NCI-H187 (cell line): ENCODE data around the gene NR2F6.
"Not testable (repeated sequence)": the region's sequence is repeated elsewhere in the genome, so short reads cannot be mapped to it uniquely, and the experiment has no call there.

Experiments used
- DNase-seq, 2 experiments: peaks; one replicate each; lab custom pipeline; 2025; lab: John Stamatoyannopoulos, UW

The NR2F6 gene

DNA sequence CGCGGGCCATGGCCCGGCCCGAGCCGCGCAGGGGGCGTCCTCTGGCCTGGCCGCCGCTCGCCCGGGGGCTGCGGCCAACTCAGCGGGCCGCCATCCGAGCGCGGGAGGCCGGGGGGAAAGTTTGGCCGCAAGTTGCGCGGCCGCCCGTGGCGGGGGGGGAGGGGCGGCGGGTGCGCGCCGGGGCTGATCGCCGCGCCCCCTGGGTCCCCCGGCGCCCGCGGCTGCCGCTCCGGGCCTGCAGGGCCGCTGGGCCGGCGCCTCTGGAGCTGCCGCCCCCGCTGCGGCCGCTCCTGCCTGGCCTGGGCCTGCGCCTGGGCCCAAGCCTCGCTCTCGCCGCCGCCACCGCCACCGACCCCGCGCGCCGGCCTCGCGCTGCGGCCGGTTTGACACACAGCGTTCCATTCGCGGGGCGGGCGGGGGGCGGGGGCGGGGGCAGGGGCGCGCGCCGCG, at the start of gene NR2F6:
Gene NR2F6, minus strand, starts transcription at position 385 of the 450 bp plus-strand sequence. CDS start 699 bp downstream, outside the sequence.
- no peak for DNase-seq

DNA sequence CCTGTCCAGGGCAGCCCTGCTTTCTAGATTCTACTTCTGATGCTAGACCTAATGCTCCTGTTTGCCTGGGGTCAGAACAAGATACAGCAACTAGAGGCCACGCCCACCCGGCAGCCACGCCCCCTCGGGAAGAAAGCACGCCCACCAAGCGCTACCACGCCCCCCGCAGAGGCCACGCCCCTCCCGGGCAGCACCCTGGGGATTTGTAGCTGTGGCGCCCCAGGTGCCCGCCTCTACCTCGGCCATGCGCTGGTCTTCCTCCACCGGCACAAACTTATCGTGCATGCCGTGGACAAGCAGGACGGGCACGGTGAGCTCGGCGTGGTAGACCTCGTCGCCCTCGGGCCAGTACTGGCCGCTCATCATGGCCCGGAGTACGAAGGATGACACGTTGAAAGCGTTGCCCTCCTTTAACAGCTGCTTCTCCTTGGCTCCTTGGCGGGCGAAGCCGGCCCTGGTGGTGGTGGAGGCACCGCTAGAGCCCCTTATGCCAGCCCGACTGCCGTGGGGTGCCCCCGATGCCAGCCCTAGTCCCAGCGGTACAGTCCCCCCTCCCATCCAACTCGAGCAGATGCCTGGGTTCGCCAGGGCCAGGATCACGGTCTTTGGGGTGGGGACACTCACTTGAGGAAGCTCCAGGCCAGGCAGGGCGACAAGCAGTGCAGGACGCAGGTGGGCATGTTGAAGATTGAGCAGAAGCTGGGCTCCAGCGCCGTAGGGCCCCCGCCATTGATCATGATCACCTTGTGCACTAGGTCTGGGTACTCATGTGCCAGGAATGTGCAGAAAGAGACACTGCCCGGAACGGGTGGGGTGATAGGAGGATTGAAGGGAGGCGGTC, 48.6 kb upstream of the NR2F6 start:
- no peak for DNase-seq

DNA sequence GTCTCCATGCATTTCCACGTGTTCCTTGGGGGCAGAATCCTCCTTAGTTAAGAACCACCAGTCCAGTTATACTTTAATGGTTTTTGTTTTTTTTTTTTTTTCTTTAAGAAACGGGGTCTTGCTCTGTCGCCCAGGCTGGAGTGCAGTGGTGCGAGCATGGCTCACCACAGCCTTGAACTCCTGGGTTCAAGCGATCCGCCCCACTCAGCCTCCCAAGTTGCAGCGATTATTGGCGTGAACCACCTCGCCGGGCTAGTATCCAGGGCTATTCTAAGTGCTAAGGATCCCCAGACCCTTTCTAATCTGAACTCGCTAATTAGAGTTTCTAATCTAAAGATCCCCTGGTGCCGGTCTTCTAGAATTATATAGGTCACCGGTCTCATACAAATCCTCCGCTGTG, 47.9 kb upstream of the NR2F6 start:
- no peak for DNase-seq

DNA sequence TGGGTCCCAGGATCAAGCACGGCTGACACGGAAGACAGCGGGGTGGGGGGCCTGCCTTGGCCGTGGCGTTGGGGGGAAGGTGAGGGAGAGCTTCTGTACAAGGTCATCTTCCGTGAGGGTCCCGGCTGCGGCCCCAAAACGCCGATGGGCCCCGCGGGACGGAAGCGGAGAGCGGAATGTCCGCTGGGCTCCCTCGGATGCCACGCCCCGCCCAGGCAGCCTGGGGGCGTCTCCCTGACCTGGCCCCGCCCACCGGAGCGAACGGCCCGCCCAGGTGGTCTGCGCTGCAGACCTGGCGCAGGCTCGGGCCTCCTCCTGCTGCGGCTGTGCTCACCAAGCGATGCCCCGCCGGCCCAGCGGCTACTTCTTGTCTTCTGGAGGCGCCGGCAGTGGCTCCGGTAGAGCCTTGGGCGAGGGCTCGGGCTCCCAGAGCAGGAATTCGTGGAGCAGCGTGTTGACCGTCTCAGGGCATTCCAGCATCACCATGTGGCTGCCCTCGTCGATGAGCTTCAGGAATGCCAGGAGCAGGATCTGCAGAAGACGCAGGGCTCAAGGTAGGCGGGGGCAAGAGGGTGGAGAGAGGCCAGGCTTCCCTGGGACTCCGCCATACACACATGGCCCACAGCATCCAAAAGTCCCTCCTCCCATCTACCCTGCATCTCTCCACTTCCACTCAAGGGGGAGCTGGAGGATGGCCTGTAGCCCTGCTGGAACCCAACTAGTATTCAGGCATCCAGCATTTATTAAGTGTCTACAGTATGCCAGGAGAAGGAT, 46.8 kb upstream of the NR2F6 start:
- no peak for DNase-seq

DNA sequence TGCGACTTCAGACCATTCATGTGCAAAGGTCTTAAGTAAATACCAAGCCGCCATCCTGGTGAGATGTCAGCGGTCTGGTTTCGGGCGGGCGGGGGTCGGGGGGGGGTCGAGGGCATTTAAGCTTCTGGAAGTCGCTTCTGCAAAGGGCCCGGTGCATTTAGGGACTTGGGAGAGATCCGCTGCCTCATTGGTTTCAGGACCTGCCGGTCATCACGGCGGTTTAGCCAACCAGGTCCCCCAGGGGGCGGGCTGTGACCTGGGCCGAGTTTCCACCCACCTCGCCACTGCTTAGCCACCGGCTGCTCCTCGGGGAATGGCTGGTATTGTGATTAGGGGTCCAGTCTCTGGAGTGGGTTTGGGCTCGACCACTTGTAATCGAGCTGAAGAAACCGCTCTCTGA, 43.8 kb upstream of the NR2F6 start:
- DNase-seq: no peak

DNA sequence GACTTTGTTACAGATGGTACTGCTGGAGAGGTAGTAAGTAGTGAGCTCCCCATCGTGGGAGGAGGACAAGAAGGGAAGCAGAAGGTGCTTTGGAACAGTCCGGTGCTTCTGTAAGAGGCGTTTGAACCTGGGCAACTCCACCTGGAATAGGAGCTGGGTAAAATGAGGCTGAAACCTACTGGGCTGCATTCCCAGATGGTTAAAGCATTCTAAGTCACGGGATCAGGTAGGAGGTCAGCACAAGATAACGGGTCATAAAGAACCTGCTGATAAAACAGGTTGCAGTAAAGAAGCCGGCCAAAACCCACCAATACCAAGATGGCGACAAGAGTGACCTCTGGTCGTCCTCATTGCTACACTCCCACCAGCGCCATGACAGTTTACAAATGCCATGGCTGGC, 41.0 kb upstream of the NR2F6 start:
- no peak for DNase-seq

DNA sequence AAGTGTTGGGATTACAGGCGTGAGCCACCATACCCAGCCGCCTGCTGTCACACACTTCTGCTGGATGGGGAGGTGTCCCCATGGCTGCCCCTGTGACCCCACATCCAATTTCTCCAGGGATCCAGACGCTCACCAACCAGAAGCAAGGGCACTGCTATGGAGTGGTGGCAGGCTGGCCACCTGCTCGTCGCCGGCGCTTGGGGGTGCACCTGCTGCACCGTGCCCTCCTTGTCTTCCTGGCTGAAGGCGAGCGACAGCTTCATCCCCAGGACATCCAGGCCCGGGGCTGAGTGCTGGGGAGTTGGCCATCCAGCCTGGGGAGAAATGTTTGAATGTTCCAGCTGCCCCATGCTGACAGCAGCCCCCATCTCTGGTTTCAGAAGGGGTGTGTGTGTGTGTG, 40.5 kb upstream of the NR2F6 start:
- no peak for DNase-seq

DNA sequence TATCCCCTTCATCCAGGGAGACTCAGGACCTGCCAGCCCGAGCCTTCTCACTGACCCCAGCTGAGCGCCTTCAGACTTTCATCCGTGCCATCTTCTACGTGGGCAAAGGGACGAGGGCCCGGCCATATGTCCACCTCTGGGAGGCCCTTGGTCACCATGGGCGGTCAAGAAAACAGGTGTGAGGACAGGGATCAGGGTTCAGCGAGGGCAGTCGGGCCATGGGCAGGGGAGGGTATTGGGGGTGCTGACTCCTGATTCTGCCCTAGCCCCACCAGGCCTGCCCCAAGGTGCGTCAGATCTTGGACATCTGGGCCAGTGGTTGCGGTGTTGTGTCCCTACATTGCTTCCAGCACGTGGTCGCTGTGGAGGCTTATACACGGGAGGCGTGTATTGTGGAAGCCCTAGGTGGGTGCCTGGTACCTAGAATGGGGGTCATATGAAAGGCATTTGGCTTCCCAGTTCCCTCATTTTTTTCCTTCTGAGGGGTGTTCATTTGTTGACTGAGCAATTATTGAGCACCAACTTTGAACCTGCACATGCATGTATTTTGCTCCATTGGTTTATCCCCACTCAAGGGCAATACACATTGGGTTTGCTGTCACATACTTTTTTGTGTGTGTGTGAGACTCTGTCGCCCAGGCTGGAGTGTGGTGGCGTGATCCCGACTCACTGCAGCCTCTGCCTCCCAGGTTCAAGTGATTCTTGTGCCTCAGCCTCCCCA, 39.9 kb upstream of the NR2F6 start:
- DNase-seq: no peak

DNA sequence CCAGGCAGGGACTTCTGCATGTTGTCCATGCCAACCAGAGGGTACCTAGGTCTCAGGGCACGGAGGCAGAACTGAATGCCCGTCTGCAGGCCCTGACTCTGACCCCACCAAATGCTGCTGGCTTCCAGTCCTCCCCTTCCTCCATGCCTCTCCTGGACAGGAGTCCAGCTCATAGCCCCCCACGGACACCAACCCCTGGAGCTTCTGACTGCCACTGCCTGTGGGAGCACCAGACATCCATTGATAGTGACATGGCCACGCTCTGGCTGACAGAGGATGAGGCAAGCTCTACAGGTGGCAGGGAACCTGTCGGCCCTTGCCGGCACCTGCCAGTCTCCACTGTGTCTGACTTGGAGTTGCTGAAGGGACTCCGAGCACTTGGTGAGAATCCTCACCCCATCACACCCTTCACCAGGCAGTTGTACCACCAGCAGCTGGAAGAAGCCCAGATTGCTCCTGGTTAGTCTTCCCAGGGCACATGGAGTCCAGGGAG, 37.8 kb upstream of the NR2F6 start:
- no peak for DNase-seq

DNA sequence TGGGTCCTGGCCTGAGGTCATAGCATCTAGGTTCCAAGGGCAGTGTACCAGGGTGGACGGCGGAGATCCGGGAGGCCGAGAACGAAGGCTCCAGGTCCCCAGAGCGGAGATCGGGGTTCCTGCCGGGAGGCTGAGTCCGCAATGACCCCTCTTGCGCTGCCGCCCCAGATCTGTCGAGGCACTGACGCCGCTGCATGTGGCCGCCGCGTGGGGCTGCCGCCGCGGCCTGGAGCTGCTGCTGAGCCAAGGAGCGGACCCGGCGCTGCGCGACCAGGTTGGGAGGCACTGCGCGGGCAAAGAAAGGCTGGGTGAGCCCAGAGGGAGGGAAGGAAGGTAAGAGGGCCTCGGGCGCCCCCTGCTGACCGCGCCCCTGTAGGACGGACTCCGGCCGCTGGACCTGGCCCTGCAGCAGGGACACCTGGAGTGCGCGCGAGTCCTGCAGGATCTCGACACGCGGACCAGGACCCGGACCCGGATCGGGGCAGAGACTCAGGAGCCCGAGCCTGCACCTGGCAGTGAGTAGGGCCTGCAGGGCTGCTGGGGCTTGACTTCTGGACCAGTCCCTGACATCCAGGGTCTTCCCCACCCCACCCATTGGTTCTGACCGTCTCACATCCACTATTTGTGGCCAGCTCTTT, 36.9 kb upstream of the NR2F6 start:
- peak; percentile 31 to 33 for DNase-seq

DNA sequence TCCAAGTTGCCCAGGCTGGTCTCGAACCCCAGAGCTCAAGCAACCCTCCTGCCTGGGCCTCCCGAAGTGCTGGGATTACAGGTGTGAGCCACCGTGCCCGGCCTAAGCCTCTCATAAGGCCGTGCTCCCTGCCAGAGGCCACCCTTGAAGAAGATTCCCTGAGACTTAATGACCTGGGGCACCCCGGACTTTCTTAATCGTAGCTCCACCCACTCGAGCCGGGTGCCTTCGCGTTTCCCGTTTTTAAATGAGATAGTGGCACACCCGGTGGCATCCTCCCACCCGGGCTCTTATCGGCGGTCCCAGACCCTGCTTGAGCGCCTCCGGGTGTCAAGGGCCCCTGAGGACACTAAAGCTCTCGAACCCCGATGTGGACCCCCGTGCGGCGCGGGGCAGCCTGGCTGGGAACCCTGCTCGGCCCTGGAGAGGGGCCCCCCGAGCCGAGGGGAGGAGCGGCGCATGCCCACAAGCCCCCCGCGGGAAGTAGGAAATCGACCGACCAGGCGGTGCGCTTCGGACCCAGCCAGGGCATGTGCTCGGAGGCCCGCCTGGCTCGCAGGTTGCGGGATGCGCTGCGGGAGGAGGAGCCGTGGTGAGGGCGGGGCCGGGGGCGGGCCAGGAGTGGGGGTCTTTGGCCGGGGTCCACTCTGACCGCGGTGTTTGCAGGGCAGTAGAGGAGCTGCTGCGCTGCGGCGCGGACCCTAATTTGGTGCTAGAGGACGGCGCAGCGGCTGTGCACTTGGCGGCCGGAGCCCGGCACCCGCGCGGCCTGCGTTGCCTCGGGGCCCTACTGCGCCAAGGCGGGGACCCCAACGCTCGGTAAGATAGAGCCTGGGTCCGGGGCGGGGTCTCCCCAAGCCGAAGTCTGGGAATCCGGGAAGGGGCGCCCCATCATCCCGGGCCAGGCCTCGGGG, 35.9 kb upstream of the NR2F6 start, which contains the start of gene ANKLE1:
Gene ANKLE1, plus strand, starts transcription at position 511 of the 914 bp plus-strand sequence. Its CDS starts 20 bp downstream, at position 531.
- no peak for DNase-seq

DNA sequence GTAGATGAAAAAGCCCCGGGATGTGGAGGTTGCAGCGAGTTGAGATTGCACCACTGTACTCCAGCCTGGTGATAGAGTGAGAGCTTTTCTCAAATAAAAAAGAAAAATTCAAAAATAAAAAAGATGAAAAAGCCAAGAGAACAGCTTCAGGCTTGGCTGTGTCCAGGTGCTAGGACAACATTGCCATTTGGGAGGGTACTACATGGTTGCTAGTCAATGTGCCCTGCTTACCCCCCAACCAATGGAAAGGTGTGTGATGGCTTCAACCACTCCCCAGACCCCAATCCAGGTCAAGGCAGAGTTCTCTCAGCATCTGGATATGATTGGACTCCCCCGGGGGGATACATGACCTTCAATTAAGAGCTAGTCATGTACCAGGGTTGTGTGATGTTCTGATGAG, 33.7 kb upstream of the NR2F6 start:
- DNase-seq: no peak

DNA sequence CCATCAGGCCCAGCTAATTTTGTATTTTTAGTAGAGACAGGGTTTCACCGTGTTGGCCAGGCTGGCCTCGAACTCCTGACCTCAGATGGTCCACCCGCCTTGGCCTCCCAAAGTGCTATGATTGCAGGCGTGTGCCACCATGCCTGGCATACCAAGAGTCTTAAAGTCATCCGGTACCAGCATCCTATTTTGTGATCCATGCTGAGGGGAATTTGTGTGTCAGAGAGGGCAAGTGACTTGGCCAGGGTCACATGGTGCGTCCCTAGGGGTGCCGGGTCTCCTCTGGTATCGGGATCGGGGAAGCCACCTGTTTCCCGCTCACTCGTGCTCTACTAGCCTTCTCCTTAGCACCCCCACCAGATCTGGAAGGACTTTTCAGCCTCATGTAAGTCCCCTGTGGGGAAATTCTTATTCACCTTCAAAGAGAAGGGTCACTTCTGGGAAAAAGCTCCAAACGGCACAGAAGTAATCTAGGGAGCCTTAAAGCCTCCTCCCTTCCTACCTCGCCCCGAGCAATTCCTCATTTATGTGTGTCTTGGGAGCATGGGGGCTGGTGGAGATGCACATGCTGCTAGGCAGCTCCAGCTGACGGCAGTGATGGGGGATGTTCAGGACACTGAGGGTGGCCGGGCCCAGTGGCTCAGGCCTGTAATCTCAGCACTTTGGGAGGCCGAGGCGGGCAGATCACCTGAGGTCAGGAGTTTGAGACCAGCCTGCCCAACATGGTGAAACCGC, 29.9 kb upstream of the NR2F6 start:
- no peak for DNase-seq

DNA sequence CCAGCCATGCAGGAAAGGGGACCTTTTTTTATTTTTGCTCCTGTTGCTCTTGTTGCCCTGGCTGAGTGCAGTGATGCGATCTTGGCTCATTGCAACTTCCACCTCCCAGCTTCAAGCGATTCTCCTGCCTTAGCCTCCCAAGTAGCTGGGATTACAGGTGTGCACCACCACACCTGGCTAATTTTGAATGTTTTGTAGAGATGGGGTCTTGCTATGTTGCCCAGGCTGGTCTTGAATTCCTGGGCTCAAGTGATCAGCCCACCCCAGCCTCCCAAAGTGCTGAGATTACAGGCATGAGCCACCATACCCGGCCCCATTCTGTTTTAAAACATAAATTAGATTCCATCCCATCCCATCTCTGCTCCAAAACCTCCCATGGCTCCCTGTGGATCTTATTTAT, 29.2 kb upstream of the NR2F6 start:
- DNase-seq: not testable (repeated sequence)

DNA sequence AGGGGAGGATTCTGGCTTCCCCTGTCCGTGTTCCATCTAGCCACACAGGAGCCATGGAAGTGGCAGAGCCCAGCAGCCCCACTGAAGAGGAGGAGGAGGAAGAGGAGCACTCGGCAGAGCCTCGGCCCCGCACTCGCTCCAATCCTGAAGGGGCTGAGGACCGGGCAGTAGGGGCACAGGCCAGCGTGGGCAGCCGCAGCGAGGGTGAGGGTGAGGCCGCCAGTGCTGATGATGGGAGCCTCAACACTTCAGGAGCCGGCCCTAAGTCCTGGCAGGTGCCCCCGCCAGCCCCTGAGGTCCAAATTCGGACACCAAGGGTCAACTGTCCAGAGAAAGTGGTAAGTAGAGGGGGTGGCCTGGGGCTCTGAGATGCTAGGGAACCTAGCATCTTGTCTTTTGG, 23.0 kb upstream of the NR2F6 start:
- no peak for DNase-seq

DNA sequence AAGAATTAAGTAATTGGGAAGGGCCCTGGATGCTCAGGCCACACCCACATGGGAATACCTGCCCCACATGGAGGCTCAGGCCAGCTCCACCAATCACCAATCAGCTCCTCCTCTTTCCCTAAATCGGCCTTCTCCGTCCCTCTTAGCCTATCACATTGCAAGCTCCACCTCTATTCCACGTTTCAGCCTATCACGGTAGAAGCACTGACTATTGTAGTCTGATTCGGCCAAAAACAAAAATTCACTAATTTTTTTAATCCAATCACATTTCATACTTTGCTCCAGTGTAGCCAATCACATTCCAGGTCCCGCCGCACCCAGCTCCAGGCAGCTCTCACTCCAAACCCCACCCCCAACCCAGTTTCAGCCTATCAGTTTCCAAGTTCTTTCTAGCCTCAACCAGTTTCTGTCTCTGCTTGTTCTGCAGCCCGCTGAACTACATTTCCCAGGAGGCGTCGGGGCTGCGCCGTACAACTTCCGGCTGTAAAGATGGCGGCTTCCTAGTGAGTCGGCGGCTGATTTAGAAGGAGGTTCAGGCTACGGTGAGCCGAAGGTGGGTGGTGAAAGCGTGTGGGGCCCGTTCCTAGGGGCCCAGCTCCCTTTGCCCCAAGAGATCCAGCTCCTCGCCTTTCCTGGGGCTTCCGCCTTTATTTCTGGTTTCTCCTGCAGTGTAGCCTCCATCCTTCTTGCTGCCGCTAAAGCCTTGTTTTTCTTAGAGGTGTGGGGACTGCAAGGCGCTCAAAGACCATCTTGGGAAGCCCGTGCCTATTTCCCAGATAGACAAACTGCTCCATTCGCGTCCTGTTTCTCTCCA, 21.5 kb upstream of the NR2F6 start, which contains the start of gene BABAM1:
Gene BABAM1, plus strand, starts transcription at position 469 of the 814 bp plus-strand sequence. CDS start 1,364 bp downstream, outside the sequence.
- peak; percentile 44 to 75 for DNase-seq

DNA sequence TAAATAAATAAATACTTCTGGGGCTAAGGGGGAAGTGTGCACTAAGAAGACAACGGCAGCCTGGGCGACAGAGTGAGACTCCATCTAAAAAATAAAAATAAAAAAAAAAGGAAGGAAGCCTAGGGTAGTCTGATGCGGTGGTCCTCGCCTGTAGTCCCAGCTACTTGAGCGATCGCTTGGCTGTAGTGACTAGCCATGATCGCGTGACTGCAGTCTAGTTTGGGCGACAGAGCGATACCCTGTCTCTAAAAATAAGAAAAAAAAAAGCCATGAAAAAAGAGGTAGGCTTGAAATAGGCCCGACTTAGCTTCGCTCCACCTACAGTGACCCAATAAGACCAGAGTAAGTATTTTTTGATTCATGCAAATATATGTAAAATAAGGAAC, 20.9 kb upstream of the NR2F6 start:
- DNase-seq: no peak

DNA sequence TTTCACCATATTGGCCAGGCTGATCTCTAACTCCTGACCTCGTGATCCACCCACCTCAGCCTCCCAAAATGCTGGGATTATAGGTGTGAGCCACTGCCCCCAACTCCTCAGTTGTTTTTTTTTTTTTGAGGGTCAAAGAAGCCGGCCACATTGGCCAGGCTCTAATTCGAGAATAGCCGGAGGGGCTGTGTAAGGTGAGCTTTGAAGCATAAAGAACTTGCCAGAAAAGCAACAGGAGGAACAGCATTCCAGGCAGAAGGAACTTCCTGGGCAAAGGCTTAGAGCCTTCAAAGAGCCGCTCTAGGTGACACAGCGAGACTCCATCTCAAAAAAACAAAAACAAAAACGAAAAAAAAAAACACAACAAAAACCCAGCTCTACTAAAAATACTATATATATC, 20.3 kb upstream of the NR2F6 start:
- DNase-seq: no peak

DNA sequence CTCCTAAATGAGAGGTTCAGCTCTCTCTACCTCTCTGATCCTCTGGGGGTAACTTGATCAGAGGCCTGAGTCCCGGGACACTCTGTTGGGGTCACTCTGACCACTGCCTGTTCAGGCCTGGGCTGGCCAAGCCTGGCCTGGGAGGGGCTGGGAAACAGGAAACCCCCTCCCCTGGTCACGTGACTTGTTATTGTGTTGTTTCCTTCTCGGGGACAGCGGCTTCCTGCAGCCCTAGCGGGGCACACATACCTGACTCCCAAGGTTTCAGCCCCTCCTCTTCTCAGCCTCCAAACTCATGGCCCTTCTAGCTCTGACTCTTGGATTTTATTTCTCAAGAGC, 18.9 kb upstream of the NR2F6 start, which contains the start of gene USHBP1:
Gene USHBP1, minus strand, starts transcription at position 105 of the 339 bp plus-strand sequence. CDS start 446 bp downstream, outside the sequence.
- DNase-seq: no peak
